ENCODE results near the gene ZNF469.

GRCh38 chr16:88382491-88383400 lies at the start of gene ZNF469:
- TF ChIP-seq EP300 (IDR thresholded peaks at IDR 0.05), result no peak
- no peak for TF ChIP-seq CTCF (IDR thresholded peaks at IDR 0.05)
- no peak for TF ChIP-seq POLR2A (IDR thresholded peaks at IDR 0.05)
